ENCODE data around the gene ATG4C. TPM values are rescaled to one million over a fixed set of nuclear protein-coding genes. Genes with fewer than 3 reads are reported as not detected.

ATG4C gene
- total and polyA plus RNA-seq, 10 of the 15 experiments (the other 5 are each of a cell fraction or from before 2014, with no cell fraction given) = 8.1 to 30.9 (median 18.9) TPM

DNA sequence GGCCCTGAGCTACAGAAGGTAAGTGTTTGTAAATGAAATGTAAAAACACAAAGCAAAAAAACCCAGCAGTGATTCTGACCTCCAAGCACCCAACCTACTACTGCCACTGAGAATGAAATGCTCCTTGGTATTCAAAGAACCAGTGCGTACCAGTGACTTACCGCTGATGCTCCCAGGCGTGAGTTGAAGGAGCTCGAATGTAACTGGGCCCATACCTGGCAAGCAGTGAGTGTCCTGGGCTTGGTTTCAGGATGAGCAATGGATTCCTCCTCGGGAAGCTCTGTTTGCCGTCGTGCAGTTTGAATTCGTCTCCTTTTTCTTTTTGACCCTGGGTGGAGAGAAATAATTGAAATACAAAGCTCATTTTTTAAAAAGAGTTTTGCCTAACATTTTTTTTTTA is 121.9 kb downstream of the ATG4C start:
- intact Hi-C loops (cut with micrococcal nuclease; ENCODE audit: unreplicated experiment) = no loop called here
- POLR2A ChIA-PET = interaction anchor here (0.6 to 0.9 kb wide), 3 partner anchors 20 to 293 kb away, joined by 3 to 5 read pairs (median 3); no protein-coding TSS in a partner anchor
- CTCF ChIA-PET = interaction anchor here (0.8 to 2.6 kb wide), 7 partner anchors 10 to 66 kb away, joined by 3 to 18 read pairs (median 6); no protein-coding TSS in a partner anchor

More for the DNA sequence above, 121.9 kb downstream of the ATG4C start:
- Histone ChIP-seq H4K20me1 (ENCODE audit: control insufficient read depth, insufficient read depth) (no peaks in the 10 kb centered on the region), H3K4me3 (no peak overlapping the region), H3K79me2 (ENCODE audit: control insufficient read depth, insufficient read depth, low read length) (no peaks in the 10 kb centered on the region), H3K4me1 (ENCODE audit: control insufficient read depth, insufficient read depth, low read length) (no peaks in the 10 kb centered on the region), H3K9me3 (replicated peaks; ENCODE audit: control insufficient read depth, insufficient read depth, low read length) (no peaks in the 10 kb centered on the region), H3K27ac (ENCODE audit: control insufficient read depth, insufficient read depth) (no peak overlapping the region), H3K36me3 (ENCODE audit: control insufficient read depth in 2 of 2, insufficient read depth in 2 of 2, low read length in 1 of 2) (no peaks in the 10 kb centered on the region), H3K27me3 (replicated peaks in 1 of 2; ENCODE audit: control insufficient read depth in 2 of 2, insufficient read depth in 2 of 2, low read length in 1 of 2) (no peaks in the 10 kb centered on the region), H2AFZ (ENCODE audit: control insufficient read depth, low read depth, low read length) (no peak overlapping the region), H3K4me2 (ENCODE audit: control insufficient read depth, insufficient read depth) (no peak overlapping the region), H3K9ac (ENCODE audit: control insufficient read depth, insufficient read depth, low read length) (no peak overlapping the region)
- FAIRE-seq = no peak
- DNase-seq (ENCODE audit: low read depth, low spot score) = no peak
- in situ Hi-C loops (cut with MboI) = no loop called here
- TF ChIP-seq STAT3 (IDR thresholded peaks at IDR 0.05; ENCODE audit: low read depth, low read length) (no peak), ZNF384 (IDR thresholded peaks at IDR 0.05; ENCODE audit: borderline replicate concordance, low read depth, low read length) (no peak), CBFB (IDR thresholded peaks at IDR 0.05; ENCODE audit: low read depth) (no peak), SUZ12 (IDR thresholded peaks at IDR 0.05; ENCODE audit: unreplicated experiment) (no peak), SMC3 (IDR thresholded peaks at IDR 0.05; ENCODE audit: borderline replicate concordance, low read length) (no peak), FOXM1 (IDR thresholded peaks at IDR 0.05; ENCODE audit: low read depth, low read length) (no peak), BCL11A (IDR thresholded peaks at IDR 0.05; ENCODE audit: low read depth, low read length) (no peak), TCF7 (IDR thresholded peaks at IDR 0.05; ENCODE audit: borderline replicate concordance) (no peak), RB1 (IDR thresholded peaks at IDR 0.05; ENCODE audit: borderline replicate concordance) (no peak), MXI1 (IDR thresholded peaks at IDR 0.05; ENCODE audit: low read depth, low read length) (no peak), FOXK2 (IDR thresholded peaks at IDR 0.05) (no peak), POU2F2 (IDR thresholded peaks at IDR 0.05; ENCODE audit: borderline replicate concordance, low read depth, low read length) (no peak)
- TF ChIP-seq, protein P1, sequence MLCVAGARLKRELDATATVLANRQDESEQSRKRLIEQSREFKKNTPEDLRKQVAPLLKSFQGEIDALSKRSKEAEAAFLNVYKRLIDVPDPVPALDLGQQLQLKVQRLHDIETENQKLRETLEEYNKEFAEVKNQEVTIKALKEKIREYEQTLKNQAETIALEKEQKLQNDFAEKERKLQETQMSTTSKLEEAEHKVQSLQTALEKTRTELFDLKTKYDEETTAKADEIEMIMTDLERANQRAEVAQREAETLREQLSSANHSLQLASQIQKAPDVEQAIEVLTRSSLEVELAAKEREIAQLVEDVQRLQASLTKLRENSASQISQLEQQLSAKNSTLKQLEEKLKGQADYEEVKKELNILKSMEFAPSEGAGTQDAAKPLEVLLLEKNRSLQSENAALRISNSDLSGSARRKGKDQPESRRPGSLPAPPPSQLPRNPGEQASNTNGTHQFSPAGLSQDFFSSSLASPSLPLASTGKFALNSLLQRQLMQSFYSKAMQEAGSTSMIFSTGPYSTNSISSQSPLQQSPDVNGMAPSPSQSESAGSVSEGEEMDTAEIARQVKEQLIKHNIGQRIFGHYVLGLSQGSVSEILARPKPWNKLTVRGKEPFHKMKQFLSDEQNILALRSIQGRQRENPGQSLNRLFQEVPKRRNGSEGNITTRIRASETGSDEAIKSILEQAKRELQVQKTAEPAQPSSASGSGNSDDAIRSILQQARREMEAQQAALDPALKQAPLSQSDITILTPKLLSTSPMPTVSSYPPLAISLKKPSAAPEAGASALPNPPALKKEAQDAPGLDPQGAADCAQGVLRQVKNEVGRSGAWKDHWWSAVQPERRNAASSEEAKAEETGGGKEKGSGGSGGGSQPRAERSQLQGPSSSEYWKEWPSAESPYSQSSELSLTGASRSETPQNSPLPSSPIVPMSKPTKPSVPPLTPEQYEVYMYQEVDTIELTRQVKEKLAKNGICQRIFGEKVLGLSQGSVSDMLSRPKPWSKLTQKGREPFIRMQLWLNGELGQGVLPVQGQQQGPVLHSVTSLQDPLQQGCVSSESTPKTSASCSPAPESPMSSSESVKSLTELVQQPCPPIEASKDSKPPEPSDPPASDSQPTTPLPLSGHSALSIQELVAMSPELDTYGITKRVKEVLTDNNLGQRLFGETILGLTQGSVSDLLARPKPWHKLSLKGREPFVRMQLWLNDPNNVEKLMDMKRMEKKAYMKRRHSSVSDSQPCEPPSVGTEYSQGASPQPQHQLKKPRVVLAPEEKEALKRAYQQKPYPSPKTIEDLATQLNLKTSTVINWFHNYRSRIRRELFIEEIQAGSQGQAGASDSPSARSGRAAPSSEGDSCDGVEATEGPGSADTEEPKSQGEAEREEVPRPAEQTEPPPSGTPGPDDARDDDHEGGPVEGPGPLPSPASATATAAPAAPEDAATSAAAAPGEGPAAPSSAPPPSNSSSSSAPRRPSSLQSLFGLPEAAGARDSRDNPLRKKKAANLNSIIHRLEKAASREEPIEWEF (IDR thresholded peaks at IDR 0.05; ENCODE audit: insufficient replicate concordance, low read depth, low read length) = no peak
- TF ChIP-seq, protein P2, sequence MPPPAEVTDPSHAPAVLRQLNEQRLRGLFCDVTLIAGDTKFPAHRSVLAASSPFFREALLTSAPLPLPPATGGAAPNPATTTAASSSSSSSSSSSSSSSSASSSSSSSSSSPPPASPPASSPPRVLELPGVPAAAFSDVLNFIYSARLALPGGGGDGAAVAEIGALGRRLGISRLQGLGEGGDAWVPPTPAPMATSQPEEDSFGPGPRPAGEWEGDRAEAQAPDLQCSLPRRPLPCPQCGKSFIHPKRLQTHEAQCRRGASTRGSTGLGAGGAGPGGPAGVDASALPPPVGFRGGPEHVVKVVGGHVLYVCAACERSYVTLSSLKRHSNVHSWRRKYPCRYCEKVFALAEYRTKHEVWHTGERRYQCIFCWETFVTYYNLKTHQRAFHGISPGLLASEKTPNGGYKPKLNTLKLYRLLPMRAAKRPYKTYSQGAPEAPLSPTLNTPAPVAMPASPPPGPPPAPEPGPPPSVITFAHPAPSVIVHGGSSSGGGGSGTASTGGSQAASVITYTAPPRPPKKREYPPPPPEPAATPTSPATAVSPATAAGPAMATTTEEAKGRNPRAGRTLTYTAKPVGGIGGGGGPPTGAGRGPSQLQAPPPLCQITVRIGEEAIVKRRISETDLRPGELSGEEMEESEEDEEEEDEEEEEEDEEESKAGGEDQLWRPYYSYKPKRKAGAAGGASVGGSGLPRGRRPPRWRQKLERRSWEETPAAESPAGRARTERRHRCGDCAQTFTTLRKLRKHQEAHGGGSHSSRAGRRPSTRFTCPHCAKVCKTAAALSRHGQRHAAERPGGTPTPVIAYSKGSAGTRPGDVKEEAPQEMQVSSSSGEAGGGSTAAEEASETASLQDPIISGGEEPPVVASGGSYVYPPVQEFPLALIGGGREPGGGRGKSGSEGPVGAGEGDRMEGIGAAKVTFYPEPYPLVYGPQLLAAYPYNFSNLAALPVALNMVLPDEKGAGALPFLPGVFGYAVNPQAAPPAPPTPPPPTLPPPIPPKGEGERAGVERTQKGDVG (CRISPR knock-in tag; IDR thresholded peaks at IDR 0.05) = no peak
- TF ChIP-seq, protein P3, sequence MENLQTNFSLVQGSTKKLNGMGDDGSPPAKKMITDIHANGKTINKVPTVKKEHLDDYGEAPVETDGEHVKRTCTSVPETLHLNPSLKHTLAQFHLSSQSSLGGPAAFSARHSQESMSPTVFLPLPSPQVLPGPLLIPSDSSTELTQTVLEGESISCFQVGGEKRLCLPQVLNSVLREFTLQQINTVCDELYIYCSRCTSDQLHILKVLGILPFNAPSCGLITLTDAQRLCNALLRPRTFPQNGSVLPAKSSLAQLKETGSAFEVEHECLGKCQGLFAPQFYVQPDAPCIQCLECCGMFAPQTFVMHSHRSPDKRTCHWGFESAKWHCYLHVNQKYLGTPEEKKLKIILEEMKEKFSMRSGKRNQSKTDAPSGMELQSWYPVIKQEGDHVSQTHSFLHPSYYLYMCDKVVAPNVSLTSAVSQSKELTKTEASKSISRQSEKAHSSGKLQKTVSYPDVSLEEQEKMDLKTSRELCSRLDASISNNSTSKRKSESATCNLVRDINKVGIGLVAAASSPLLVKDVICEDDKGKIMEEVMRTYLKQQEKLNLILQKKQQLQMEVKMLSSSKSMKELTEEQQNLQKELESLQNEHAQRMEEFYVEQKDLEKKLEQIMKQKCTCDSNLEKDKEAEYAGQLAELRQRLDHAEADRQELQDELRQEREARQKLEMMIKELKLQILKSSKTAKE (IDR thresholded peaks at IDR 0.05; ENCODE audit: low read depth, poor library complexity, severe bottlenecking) = no peak
- SMC1A ChIA-PET (ENCODE audit: uncharacterized antibody, unreplicated experiment) = interaction anchor here (1.5 to 1.7 kb wide), 2 partner anchors 64 to 68 kb away, joined by 4 to 10 read pairs; no protein-coding TSS in a partner anchor
- 52% methylated on average over 8 of the region's 8 CpGs for WGBS (ENCODE audit: insufficient coverage, insufficient replicate concordance, low lambda C conversion rate, missing lambda C conversion rate)
- no TSS peak for BruUV-seq (replicated peaks)
- no peak for ATAC-seq
- RAD21 ChIA-PET (ENCODE audit: unreplicated experiment) = interaction anchor here (1.0 to 1.2 kb wide), 2 partner anchors 65 to 66 kb away, joined by 3 to 6 read pairs; no protein-coding TSS in a partner anchor
